CD14-positive monocyte (primary cell): Measurements from ENCODE around the gene MRPL50. TPM values are rescaled to one million over a fixed set of nuclear protein-coding genes. Genes with fewer than 3 reads are reported as not detected.

Experiments used
- DNase-seq, 3 donors: peaks; one replicate each; pipeline ENCODE4 v3.0.0-alpha.2; 2011 to 2022
- H2AFZ ChIP-seq: 2 replicates; pipeline ENCODE4 v1.6.0; 2012; ENCODE audit warnings: mild to moderate bottlenecking, low read depth, low read length, inconsistent platforms; ENCODE audit not compliant: insufficient read depth, poor library complexity, severe bottlenecking
- H3K27ac ChIP-seq, 2 donors: 1 replicate in 1 of 2; 2 replicates in 1 of 2; pipeline ENCODE4 v1.5.1; 2012 to 2013; ENCODE audit warnings: low read length in 2 of 2, control low read depth in 1 of 2, inconsistent platforms in 1 of 2, low read depth in 1 of 2, mild to moderate bottlenecking in 1 of 2
- H3K27me3 ChIP-seq, 2 donors: one replicate each; pipeline versions ENCODE4 v1.6.0 to v1.6.1; 2011 to 2013; ENCODE audit warnings: low read length in 2 of 2; ENCODE audit not compliant: control insufficient read depth in 2 of 2, insufficient read depth in 2 of 2
- H3K36me3 ChIP-seq, 2 donors: replicated peaks in 1 of 2; 1 replicate in 1 of 2; 2 replicates in 1 of 2; pipeline versions ENCODE4 v1.5.1 to v1.6.1; 2012 to 2013; ENCODE audit warnings: low read length in 2 of 2, control low read depth in 1 of 2, inconsistent platforms in 1 of 2, mild to moderate bottlenecking in 1 of 2; ENCODE audit not compliant: insufficient read depth in 2 of 2, control insufficient read depth in 1 of 2
- H3K4me1 ChIP-seq, 2 donors: 1 replicate in 1 of 2; 2 replicates in 1 of 2; pipeline versions ENCODE4 v1.5.1 to v1.6.1; 2012 to 2013; ENCODE audit warnings: low read length in 2 of 2, control low read depth in 1 of 2, inconsistent platforms in 1 of 2, mild to moderate bottlenecking in 1 of 2, moderate library complexity in 1 of 2; ENCODE audit not compliant: insufficient read depth in 2 of 2, control insufficient read depth in 1 of 2
- H3K4me2 ChIP-seq: replicated peaks from 2 replicates; pipeline ENCODE3; 2012; ENCODE audit warnings: low read length, moderate library complexity, mild to moderate bottlenecking; ENCODE audit not compliant: poor library complexity, severe bottlenecking; ENCODE audit errors: extremely low read depth
- H3K4me3 ChIP-seq, 3 experiments: fragments of 200-600 bp in 1 of 3; sonication (generic) in 1 of 3; replicated peaks in 1 of 3; 1 replicate in 2 of 3; 2 replicates in 1 of 3; pipeline ENCODE4 v1.5.1; 2011 to 2013; ENCODE audit warnings: low read length in 3 of 3, mild to moderate bottlenecking in 3 of 3, control low read depth in 2 of 3, low read depth in 2 of 3, inconsistent platforms in 1 of 3, moderate library complexity in 1 of 3
- H3K79me2 ChIP-seq: 2 replicates; pipeline ENCODE4 v1.6.0; 2012; ENCODE audit warnings: mild to moderate bottlenecking, control low read depth, inconsistent platforms, low read length, moderate library complexity; ENCODE audit not compliant: insufficient read depth
- H3K9ac ChIP-seq: 2 replicates; pipeline ENCODE4 v1.6.0; 2017; ENCODE audit warnings: low read length, mild to moderate bottlenecking; ENCODE audit not compliant: insufficient read depth, poor library complexity, severe bottlenecking
- H3K9me3 ChIP-seq, 2 donors: replicated peaks in 1 of 2; 1 replicate in 1 of 2; 2 replicates in 1 of 2; pipeline versions ENCODE4 v1.5.1 to v1.6.1; 2012 to 2013; ENCODE audit warnings: low read length in 2 of 2, control low read depth in 1 of 2; ENCODE audit not compliant: control insufficient read depth in 1 of 2, insufficient read depth in 1 of 2
- H4K20me1 ChIP-seq: 2 replicates; pipeline ENCODE4 v1.6.0; 2012; ENCODE audit warnings: mild to moderate bottlenecking, low read length, control low read depth, moderate library complexity; ENCODE audit not compliant: insufficient read depth
- H3K27ac Mint-ChIP-seq, 7 donors: one replicate each; pipeline ENCODE4 v1.8.0; 2020; ENCODE audit warnings: mild to moderate bottlenecking in 7 of 7, mixed read lengths in 7 of 7, moderate library complexity in 6 of 7, inconsistent platforms in 2 of 7
- H3K27me3 Mint-ChIP-seq, 3 donors: one replicate each; pipeline ENCODE4 v1.8.0; 2021 to 2022; ENCODE audit warnings: low read depth in 3 of 3, mild to moderate bottlenecking in 3 of 3, mixed read lengths in 3 of 3, moderate library complexity in 3 of 3, inconsistent platforms in 1 of 3
- H3K36me3 Mint-ChIP-seq, 2 donors: one replicate each; pipeline ENCODE4 v1.8.0; 2020; ENCODE audit warnings: mixed read lengths in 2 of 2, inconsistent platforms in 1 of 2, mild to moderate bottlenecking in 1 of 2
- H3K4me1 Mint-ChIP-seq: one replicate; pipeline ENCODE4 v1.8.0; 2020; ENCODE audit warnings: mild to moderate bottlenecking, mixed read lengths
- H3K4me3 Mint-ChIP-seq, 2 donors: one replicate each; pipeline ENCODE4 v1.8.0; 2020; ENCODE audit warnings: mild to moderate bottlenecking in 2 of 2, mixed read lengths in 2 of 2, moderate library complexity in 1 of 2
- H3K9me3 Mint-ChIP-seq, 7 donors: one replicate each; pipeline ENCODE4 v1.8.0; 2020 to 2022; ENCODE audit warnings: mixed read lengths in 7 of 7, mild to moderate bottlenecking in 6 of 7, moderate library complexity in 6 of 7, inconsistent platforms in 2 of 7
- WGBS: methylation state at CpG from one replicate; pipeline ENCODE4 v1.1.5; 2013; ENCODE audit warnings: missing lambda C conversion rate; ENCODE audit not compliant: insufficient coverage; 5-methylcytosine and 5-hydroxymethylcytosine counted together
- intact Hi-C, 2 donors: fragments of 100-400 bp; cut with micrococcal nuclease; formaldehyde crosslinking; loops; one replicate each; pipeline versions ENCODE4 v1.15.0 to v1.15.1; 2023
- polyA plus RNA-seq, 3 donors: library from polyadenylated mRNA; depleted of rRNA in 1 of 3; unstranded in 2 of 3; stranded (reverse) in 1 of 3; fragments of 300-500 nt in 2 of 3; fragments of >200 nt in 1 of 3; fragmentation: Illumina TruSeq in 2 of 3; gene quantifications; 1 replicate in 2 of 3; 2 replicates in 1 of 3; pipeline ENCODE4 v1.2.3, GENCODE V29; 2012 to 2021
- TF ChIP-seq, protein P1 (sequence below): fragments of 200-600 bp; IDR thresholded peaks from one replicate; pipeline ENCODE4 v1.8.0; 2022; ENCODE audit warnings: antibody characterized with exemption, mild to moderate bottlenecking

Gene MRPL50
- polyA plus RNA-seq, 3 donors, result 1.9 to 4.9 (median 4.8) TPM

DNA sequence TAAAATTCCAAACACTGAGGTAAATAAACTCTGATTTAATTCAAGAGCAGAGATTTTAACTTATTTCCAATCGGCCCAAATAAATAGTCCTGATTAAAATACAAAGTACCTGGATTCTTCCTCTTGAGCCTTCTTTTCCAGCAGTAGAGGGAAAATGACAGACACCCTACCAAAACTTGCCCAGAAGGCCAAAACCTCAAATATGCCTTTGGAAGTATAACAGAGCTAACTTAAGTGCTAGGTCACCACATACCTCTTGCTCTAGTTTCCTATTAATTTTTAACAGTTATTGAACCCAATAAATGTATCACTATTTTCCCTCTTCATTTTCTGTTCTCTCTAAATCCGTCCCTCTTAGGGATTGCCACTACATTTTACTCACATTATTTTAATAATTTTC is 15.1 kb downstream of the MRPL50 start:
- H3K27me3 ChIP-seq, result no peaks in the 10 kb centered on the region
- H3K79me2 ChIP-seq, result no peaks in the 10 kb centered on the region
- H3K9ac ChIP-seq, result no peak overlapping the region
- no peak overlapping the region for H3K4me2 ChIP-seq
- H4K20me1 ChIP-seq, result no peaks in the 10 kb centered on the region
- H3K27ac ChIP-seq, result no peak overlapping the region
- Mint-ChIP-seq H3K27ac (no peak overlapping the region), H3K27me3 (peaks cover 0 to 3% (median 2%) of the 10 kb centered on the region in 3 donors), H3K36me3 (peaks cover 6 to 12% of the 10 kb centered on the region in 2 donors), H3K9me3 (peaks cover 9 to 21% (median 15%) of the 10 kb centered on the region in 7 donors), H3K4me3 (no peak overlapping the region), H3K4me1 (no peaks in the 10 kb centered on the region)
- H3K36me3 ChIP-seq, result peaks cover 5 to 14% of the 10 kb centered on the region in 2 donors
- DNase-seq, result no peak
- no peaks in the 10 kb centered on the region for H3K4me1 ChIP-seq
- no peak overlapping the region for H2AFZ ChIP-seq
- TF ChIP-seq, protein P1, sequence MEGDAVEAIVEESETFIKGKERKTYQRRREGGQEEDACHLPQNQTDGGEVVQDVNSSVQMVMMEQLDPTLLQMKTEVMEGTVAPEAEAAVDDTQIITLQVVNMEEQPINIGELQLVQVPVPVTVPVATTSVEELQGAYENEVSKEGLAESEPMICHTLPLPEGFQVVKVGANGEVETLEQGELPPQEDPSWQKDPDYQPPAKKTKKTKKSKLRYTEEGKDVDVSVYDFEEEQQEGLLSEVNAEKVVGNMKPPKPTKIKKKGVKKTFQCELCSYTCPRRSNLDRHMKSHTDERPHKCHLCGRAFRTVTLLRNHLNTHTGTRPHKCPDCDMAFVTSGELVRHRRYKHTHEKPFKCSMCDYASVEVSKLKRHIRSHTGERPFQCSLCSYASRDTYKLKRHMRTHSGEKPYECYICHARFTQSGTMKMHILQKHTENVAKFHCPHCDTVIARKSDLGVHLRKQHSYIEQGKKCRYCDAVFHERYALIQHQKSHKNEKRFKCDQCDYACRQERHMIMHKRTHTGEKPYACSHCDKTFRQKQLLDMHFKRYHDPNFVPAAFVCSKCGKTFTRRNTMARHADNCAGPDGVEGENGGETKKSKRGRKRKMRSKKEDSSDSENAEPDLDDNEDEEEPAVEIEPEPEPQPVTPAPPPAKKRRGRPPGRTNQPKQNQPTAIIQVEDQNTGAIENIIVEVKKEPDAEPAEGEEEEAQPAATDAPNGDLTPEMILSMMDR, result no peak
- no peak overlapping the region for H3K4me3 ChIP-seq
- intact Hi-C loops, result no loop called here
- peaks cover 12 to 15% of the 10 kb centered on the region in 2 donors for H3K9me3 ChIP-seq
- no CpG with 5 or more reads among the region's 2 CpGs for WGBS

DNA sequence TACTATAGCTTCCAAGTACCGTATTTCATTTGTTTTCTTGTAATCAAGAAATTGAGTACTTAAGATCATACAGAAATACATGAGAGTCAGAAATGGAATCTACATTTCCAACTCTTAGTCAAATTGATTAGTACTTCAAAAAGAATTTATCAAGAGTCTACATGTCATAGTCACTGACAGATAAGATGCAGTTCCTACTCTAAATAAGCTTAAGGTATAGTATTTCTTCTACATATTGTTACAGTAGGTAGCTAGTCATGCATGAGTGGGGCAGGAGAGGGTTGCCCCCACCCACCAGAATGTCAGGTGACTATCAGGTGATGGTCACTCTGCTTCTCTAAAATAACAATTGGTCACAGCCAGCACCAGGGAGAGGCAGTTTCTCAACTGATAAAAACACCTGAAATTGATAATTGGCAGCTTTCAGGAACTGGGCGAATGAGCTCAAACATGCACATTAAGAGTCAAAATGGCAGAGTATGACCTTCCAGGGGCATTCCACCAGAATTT is 16.5 kb downstream of the MRPL50 start:
- H3K9me3 Mint-ChIP-seq, result peaks cover 11 to 26% (median 21%) of the 10 kb centered on the region in 7 donors
- H3K36me3 ChIP-seq, result peaks cover 0 to 2% of the 10 kb centered on the region in 2 donors
- no CpG with 5 or more reads among the region's 2 CpGs for WGBS

More for the DNA sequence above, 16.5 kb downstream of the MRPL50 start:
- Histone ChIP-seq H3K9me3 (peaks cover 12 to 15% of the 10 kb centered on the region in 2 donors), H3K9ac (no peak overlapping the region), H3K4me2 (no peak overlapping the region), H3K79me2 (no peaks in the 10 kb centered on the region), H4K20me1 (no peaks in the 10 kb centered on the region), H2AFZ (no peak overlapping the region), H3K4me3 (no peak overlapping the region), H3K27me3 (no peaks in the 10 kb centered on the region), H3K27ac (no peak overlapping the region), H3K4me1 (no peaks in the 10 kb centered on the region)
- no peak for DNase-seq
- intact Hi-C loops, result no loop called here
- no peak overlapping the region for H3K4me3 Mint-ChIP-seq
- H3K36me3 Mint-ChIP-seq, result peaks cover 0 to 7% of the 10 kb centered on the region in 2 donors
- peaks cover 0 to 3% (median 3%) of the 10 kb centered on the region in 3 donors for H3K27me3 Mint-ChIP-seq
- H3K4me1 Mint-ChIP-seq, result no peaks in the 10 kb centered on the region
- H3K27ac Mint-ChIP-seq, result no peak overlapping the region
- TF ChIP-seq, protein P1, result no peak
